Measurements from ENCODE around the gene NUDT16L1. TPM values are rescaled to one million over a fixed set of nuclear protein-coding genes. Genes with fewer than 3 reads are reported as not detected.

The NUDT16L1 gene
- total and polyA plus RNA-seq, 9 of the 15 experiments (the other 6 are each of a cell fraction or from before 2014, with no cell fraction given), result 1.4 to 37.6 (median 13.7) TPM

- POLR2A ChIA-PET, result interaction anchor here (0.6 kb wide), 2 partner anchors 48 to 430 kb away, joined by 3 read pairs; no protein-coding TSS in a partner anchor
- TF ChIP-seq ZKSCAN8 (CRISPR knock-in tag; IDR thresholded peaks at IDR 0.05) (no peak), ZNF263 (CRISPR knock-in tag; IDR thresholded peaks at IDR 0.05; ENCODE audit: borderline replicate concordance) (no peak), TOE1 (IDR thresholded peaks at IDR 0.05; ENCODE audit: borderline replicate concordance) (no peak), TOE1 (CRISPR knock-in tag; IDR thresholded peaks at IDR 0.05; ENCODE audit: borderline replicate concordance, low read depth) (no peak), CCAR2 (IDR thresholded peaks at IDR 0.05; ENCODE audit: low read depth, low read length) (no peak), TAF7 (tag; IDR thresholded peaks at IDR 0.05) (no peak), ASH1L (IDR thresholded peaks at IDR 0.05; ENCODE audit: borderline replicate concordance, low read depth, partially characterized antibody) (no peak), ZSCAN29 (IDR thresholded peaks at IDR 0.05) (no peak), HDAC1 (IDR thresholded peaks at IDR 0.05) (no peak), TFE3 (CRISPR knock-in tag; IDR thresholded peaks at IDR 0.05) (no peak), TRIM24 (IDR thresholded peaks at IDR 0.05) (no peak), CREM (IDR thresholded peaks at IDR 0.05; ENCODE audit: low read depth) (no peak), ATF6 (CRISPR knock-in tag; IDR thresholded peaks at IDR 0.05) (no peak), XRCC3 (IDR thresholded peaks at IDR 0.05) (no peak)
- TF ChIP-seq, protein P1, sequence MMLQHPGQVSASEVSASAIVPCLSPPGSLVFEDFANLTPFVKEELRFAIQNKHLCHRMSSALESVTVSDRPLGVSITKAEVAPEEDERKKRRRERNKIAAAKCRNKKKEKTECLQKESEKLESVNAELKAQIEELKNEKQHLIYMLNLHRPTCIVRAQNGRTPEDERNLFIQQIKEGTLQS (IDR thresholded peaks at IDR 0.05), result no peak
- TF ChIP-seq, protein P1 (CRISPR knock-in tag; conservative IDR thresholded peaks at IDR 0.05), result no peak
- TF ChIP-seq, protein P2, sequence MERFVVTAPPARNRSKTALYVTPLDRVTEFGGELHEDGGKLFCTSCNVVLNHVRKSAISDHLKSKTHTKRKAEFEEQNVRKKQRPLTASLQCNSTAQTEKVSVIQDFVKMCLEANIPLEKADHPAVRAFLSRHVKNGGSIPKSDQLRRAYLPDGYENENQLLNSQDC (CRISPR knock-in tag; IDR thresholded peaks at IDR 0.05), result no peak
- TF ChIP-seq, protein P3, sequence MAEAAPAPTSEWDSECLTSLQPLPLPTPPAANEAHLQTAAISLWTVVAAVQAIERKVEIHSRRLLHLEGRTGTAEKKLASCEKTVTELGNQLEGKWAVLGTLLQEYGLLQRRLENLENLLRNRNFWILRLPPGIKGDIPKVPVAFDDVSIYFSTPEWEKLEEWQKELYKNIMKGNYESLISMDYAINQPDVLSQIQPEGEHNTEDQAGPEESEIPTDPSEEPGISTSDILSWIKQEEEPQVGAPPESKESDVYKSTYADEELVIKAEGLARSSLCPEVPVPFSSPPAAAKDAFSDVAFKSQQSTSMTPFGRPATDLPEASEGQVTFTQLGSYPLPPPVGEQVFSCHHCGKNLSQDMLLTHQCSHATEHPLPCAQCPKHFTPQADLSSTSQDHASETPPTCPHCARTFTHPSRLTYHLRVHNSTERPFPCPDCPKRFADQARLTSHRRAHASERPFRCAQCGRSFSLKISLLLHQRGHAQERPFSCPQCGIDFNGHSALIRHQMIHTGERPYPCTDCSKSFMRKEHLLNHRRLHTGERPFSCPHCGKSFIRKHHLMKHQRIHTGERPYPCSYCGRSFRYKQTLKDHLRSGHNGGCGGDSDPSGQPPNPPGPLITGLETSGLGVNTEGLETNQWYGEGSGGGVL (CRISPR knock-in tag; IDR thresholded peaks at IDR 0.05), result no peak
Measured at GRCh38 chr16:4651827-4652226, 41.5 kb upstream of the NUDT16L1 start.

More at GRCh38 chr16:4651827-4652226, 41.5 kb upstream of the NUDT16L1 start:
- 80% methylated on average over 8 of the region's 13 CpGs for WGBS (ENCODE audit: insufficient coverage, low coverage, missing lambda C conversion rate)
- Histone ChIP-seq H3K9ac (ENCODE audit: insufficient read depth in 1 of 2, low read depth in 2 of 2, low read length in 2 of 2) (no peak overlapping the region), H4K20me1 (replicated peaks; ENCODE audit: control insufficient read depth, insufficient read depth, low read length) (no peaks in the 10 kb centered on the region), H3K4me3 (no peak overlapping the region), H3K79me2 (ENCODE audit: control insufficient read depth, insufficient read depth, low read length) (peaks cover 17% of the 10 kb centered on the region), H3K9me3 (replicated peaks; ENCODE audit: control insufficient read depth, insufficient read depth, low read depth, low read length) (no peaks in the 10 kb centered on the region), H3K27me3 (ENCODE audit: control insufficient read depth in 2 of 2, insufficient read depth in 2 of 2, low read length in 2 of 2) (no peaks in the 10 kb centered on the region), H3K4me2 (ENCODE audit: insufficient read depth, low read length) (no peak overlapping the region), H3K36me3 (ENCODE audit: control insufficient read depth, insufficient read depth, low read length) (peaks cover 63% of the 10 kb centered on the region; the same call in 1 of the 3 replicates), H3K4me1 (replicated peaks in 1 of 2; ENCODE audit: control insufficient read depth in 2 of 2, insufficient read depth in 2 of 2, low read length in 2 of 2) (peaks cover 0 to 15% of the 10 kb centered on the region in 2 experiments; a peak in 3 of 5 replicates), H2AFZ (ENCODE audit: low read depth, low read length) (no peak overlapping the region), H3K9me1 (ENCODE audit: control insufficient read depth, insufficient read depth, low read length) (no peaks in the 10 kb centered on the region), H3K27ac (ENCODE audit: extremely low read depth, low read depth, low read length) (no peak overlapping the region)
- intact Hi-C loops (cut with micrococcal nuclease), result no loop called here
- no peak for ATAC-seq
- CTCF ChIA-PET (ENCODE audit: low intra/inter-chr PET ratio), result no interaction called here
- BruUV-seq (replicated peaks), result no TSS peak
- in situ Hi-C loops (cut with MboI), result no loop called here
- no peak for FAIRE-seq
- no peak for DNase-seq (ENCODE audit: extremely low read depth in 1 of 4, low spot score in 3 of 4)
